SH-SY5Y (cell line): ENCODE measurements around the gene LRP1-AS.

Source experiments
- GATA2 ChIP-seq: IDR thresholded peaks from 2 replicates; pipeline ENCODE4 v1.6.1; 2011; ENCODE audit warnings: mild to moderate bottlenecking, low read depth, low read length
- GATA3 ChIP-seq: IDR thresholded peaks from 2 replicates; pipeline ENCODE4 v1.6.1; 2011; ENCODE audit warnings: low read depth, mild to moderate bottlenecking, low read length, moderate library complexity

- TF ChIP-seq GATA3 (no peak), GATA2 (no peak)
These were observed 49.0 kb upstream of the LRP1-AS start for GRCh38 chr12:57196439-57196838.
